Vagina (tissue), 2 donors: ENCODE measurements around the gene ANKS1B. TPM values are rescaled to one million over a fixed set of nuclear protein-coding genes. Genes with fewer than 3 reads are reported as not detected.

ENCODE experiments used
- DNase-seq, 2 donors: peaks; one replicate each; pipeline ENCODE4 v3.0.0-alpha.2; 2017; ENCODE audit errors: extremely low spot score in 2 of 2
- H3K27ac ChIP-seq: fragments of 200-600 bp; sonication (generic); one replicate; pipeline ENCODE4 v1.5.1; 2019
- H3K27me3 ChIP-seq: fragments of 200-600 bp; sonication (generic); one replicate; pipeline ENCODE4 v1.5.1; 2019
- H3K36me3 ChIP-seq, 2 donors: fragments of 200-600 bp; sonication (generic); one replicate each; pipeline ENCODE4 v1.5.1; 2017 to 2019
- H3K4me1 ChIP-seq: fragments of 200-600 bp; sonication (generic); one replicate; pipeline ENCODE4 v1.5.1; 2019
- H3K4me3 ChIP-seq, 2 donors: fragments of 200-600 bp; sonication (generic); 1 replicate in 1 of 2; 2 replicates in 1 of 2; pipeline ENCODE4 v1.5.1; 2016 to 2019
- H3K9me3 ChIP-seq: fragments of 200-600 bp; sonication (generic); one replicate; pipeline ENCODE4 v1.5.1; 2019
- CTCF ChIP-seq, 3 experiments: fragments of 450-650 bp in 2 of 3; fragments of 200-600 bp in 1 of 3; sonication (generic) in 1 of 3; IDR thresholded peaks; one replicate each; pipeline ENCODE4 v1.5.1; 2017 to 2019; ENCODE audit warnings: antibody characterized with exemption in 3 of 3, mild to moderate bottlenecking in 2 of 3, moderate library complexity in 2 of 3
- POLR2A ChIP-seq, 2 donors: fragments of 450-650 bp; IDR thresholded peaks; one replicate each; pipeline ENCODE4 v1.6.1; 2017; ENCODE audit warnings: antibody characterized with exemption in 2 of 2, mild to moderate bottlenecking in 2 of 2, moderate library complexity in 2 of 2
- POLR2AphosphoS5 ChIP-seq, 2 donors: sonication (generic); formaldehyde crosslinking; IDR thresholded peaks; one replicate each; pipeline ENCODE4 v1.9.0; 2017; ENCODE audit warnings: antibody characterized with exemption in 2 of 2, mild to moderate bottlenecking in 2 of 2, low read depth in 1 of 2; ENCODE audit not compliant: insufficient read depth in 1 of 2
- intact Hi-C: fragments of 100-400 bp; cut with DNase I; formaldehyde crosslinking; loops from one replicate; pipeline ENCODE4 v1.15.1; 2023
- total RNA-seq: library from RNA; depleted of rRNA; stranded (reverse); fragments of >200 nt; gene quantifications from one replicate; pipeline ENCODE4 v1.2.3, GENCODE V29; 2016

The ANKS1B gene
- total RNA-seq, 1 donor from 2014 or later, result 11.5 TPM

GRCh38 chr12:99493197-99493596, 491.5 kb downstream of the ANKS1B start:
- intact Hi-C loops, result no loop called here

GRCh38 chr12:99486277-99486676, 498.5 kb downstream of the ANKS1B start:
- Histone ChIP-seq H3K27ac (no peak overlapping the region), H3K4me1 (no peaks in the 10 kb centered on the region), H3K9me3 (no peaks in the 10 kb centered on the region), H3K36me3 (no peaks in the 10 kb centered on the region), H3K4me3 (no peak overlapping the region), H3K27me3 (no peaks in the 10 kb centered on the region)
- intact Hi-C loops, result no loop called here
- TF ChIP-seq CTCF (IDR thresholded peaks at IDR 0.05) (no peak), POLR2A (IDR thresholded peaks at IDR 0.05) (no peak)
- no peak for DNase-seq

More at GRCh38 chr12:99493197-99493596, 491.5 kb downstream of the ANKS1B start:
- no peak overlapping the region for H3K27ac ChIP-seq
- no peak for TF ChIP-seq POLR2AphosphoS5 (IDR thresholded peaks at IDR 0.05; ENCODE audit: insufficient read depth in 1 of 2, low read depth in 1 of 2)
- TF ChIP-seq POLR2A (IDR thresholded peaks at IDR 0.05), result no peak
- no peak for TF ChIP-seq CTCF (IDR thresholded peaks at IDR 0.05)
- H3K4me3 ChIP-seq, result no peak overlapping the region
- H3K27me3 ChIP-seq, result no peaks in the 10 kb centered on the region
- no peaks in the 10 kb centered on the region for H3K9me3 ChIP-seq
- H3K4me1 ChIP-seq, result no peaks in the 10 kb centered on the region
- no peak for DNase-seq
- no peaks in the 10 kb centered on the region for H3K36me3 ChIP-seq

GRCh38 chr12:99479149-99479548, 505.6 kb downstream of the ANKS1B start:
- H3K27ac ChIP-seq, result no peak overlapping the region
- H3K36me3 ChIP-seq, result no peaks in the 10 kb centered on the region
- no peaks in the 10 kb centered on the region for H3K4me1 ChIP-seq
- DNase-seq, result no peak
- H3K27me3 ChIP-seq, result no peaks in the 10 kb centered on the region
- no peak overlapping the region for H3K4me3 ChIP-seq
- TF ChIP-seq CTCF (IDR thresholded peaks at IDR 0.05) (no peak), POLR2A (IDR thresholded peaks at IDR 0.05) (no peak), POLR2AphosphoS5 (IDR thresholded peaks at IDR 0.05; ENCODE audit: insufficient read depth in 1 of 2, low read depth in 1 of 2) (no peak)
- H3K9me3 ChIP-seq, result no peaks in the 10 kb centered on the region
- intact Hi-C loops, result no loop called here

- no peak for DNase-seq
- intact Hi-C loops, result no loop called here
- Histone ChIP-seq H3K36me3 (no peaks in the 10 kb centered on the region), H3K4me1 (no peaks in the 10 kb centered on the region), H3K4me3 (no peak overlapping the region), H3K27ac (no peak overlapping the region), H3K9me3 (no peaks in the 10 kb centered on the region), H3K27me3 (no peaks in the 10 kb centered on the region)
- TF ChIP-seq POLR2A (IDR thresholded peaks at IDR 0.05), result no peak
- no peak for TF ChIP-seq POLR2AphosphoS5 (IDR thresholded peaks at IDR 0.05; ENCODE audit: insufficient read depth in 1 of 2, low read depth in 1 of 2)
- TF ChIP-seq CTCF (IDR thresholded peaks at IDR 0.05), result no peak
Measured at GRCh38 chr12:99476956-99477355, 507.8 kb downstream of the ANKS1B start.

GRCh38 chr12:99455350-99456035, 529.2 kb downstream of the ANKS1B start:
- TF ChIP-seq CTCF (IDR thresholded peaks at IDR 0.05), result no peak
- no peak for DNase-seq
- Histone ChIP-seq H3K27ac (no peak overlapping the region), H3K4me3 (no peak overlapping the region), H3K36me3 (no peaks in the 10 kb centered on the region), H3K9me3 (no peaks in the 10 kb centered on the region), H3K4me1 (peaks cover 12% of the 10 kb centered on the region), H3K27me3 (no peaks in the 10 kb centered on the region)
- intact Hi-C loops, result no loop called here
